K562 (cell line): ENCODE data around the gene NELL1. TPM values are rescaled to one million over a fixed set of nuclear protein-coding genes. Genes with fewer than 3 reads are reported as not detected.

Source experiments
- ATAC-seq: fragments of 200-7000 bp; cut with Tn5 transposase; 3 replicates; pipeline ENCODE4 v1.9.1; 2020; ENCODE audit warnings: moderate library complexity
- BruUV-seq: library from RNA; stranded (reverse); fragments of 400-500 nt; replicated peaks from 2 replicates; lab custom pipeline; 2021; lab: Mats Ljungman, UMichigan
- CTCF ChIA-PET: fragments of 300-600 bp; formaldehyde crosslinking; extraction: SDS; loops from one replicate; lab custom pipeline; 2021; ENCODE audit warnings: low intra/inter-chr PET ratio; lab: Yijun Ruan, JAX
- POLR2A ChIA-PET: fragments of 300-600, 350-650 bp; sonication (Branson Sonifier 250); formaldehyde crosslinking; extraction: SDS; loops from one replicate; lab custom pipeline; 2021; ENCODE audit warnings: antibody characterized with exemption, inconsistent platforms; lab: Yijun Ruan, JAX
- DNase-seq, 4 experiments: peaks; one replicate each; pipeline versions ENCODE4 v3.0.0 to v3.0.0-alpha.2; 2011 to 2018; ENCODE audit warnings: low spot score in 3 of 4, mixed read lengths in 3 of 4; ENCODE audit errors: extremely low read depth in 1 of 4
- FAIRE-seq: peaks from 2 replicates; lab custom pipeline; 2011; peaks lifted over from hg19 to GRCh38; lab: Jason Lieb, UNC
- H2AFZ ChIP-seq: 2 replicates; pipeline ENCODE4 v1.6.0; 2011; ENCODE audit warnings: low read depth, low read length, control low read depth, inconsistent platforms
- H3K27ac ChIP-seq: fragments of 200-600 bp; 3 replicates; pipeline ENCODE4 v1.8.0; 2011; ENCODE audit warnings: low read depth, mild to moderate bottlenecking, control low read depth, inconsistent platforms, low read length, moderate library complexity, mixed read lengths; ENCODE audit errors: extremely low read depth
- H3K27me3 ChIP-seq, 2 experiments: fragments of 300-600 bp in 1 of 2; 2 replicates in 1 of 2; 3 replicates in 1 of 2; pipeline versions ENCODE4 v1.6.0 to v1.8.0; 2011; ENCODE audit warnings: inconsistent platforms in 2 of 2, low read length in 2 of 2, mild to moderate bottlenecking in 1 of 2, mixed read lengths in 1 of 2, moderate library complexity in 1 of 2; ENCODE audit not compliant: control insufficient read depth in 2 of 2, insufficient read depth in 2 of 2
- H3K36me3 ChIP-seq: fragments of 300-600 bp; 3 replicates; pipeline ENCODE4 v1.8.0; 2011; ENCODE audit warnings: mild to moderate bottlenecking, low read length, inconsistent platforms; ENCODE audit not compliant: control insufficient read depth, insufficient read depth
- H3K4me1 ChIP-seq, 2 experiments: fragments of 200-600 bp in 1 of 2; replicated peaks in 1 of 2; 2 replicates in 1 of 2; 3 replicates in 1 of 2; pipeline versions ENCODE4 v1.5.1 to v1.8.0; 2011; ENCODE audit warnings: inconsistent platforms in 2 of 2, low read length in 2 of 2, mild to moderate bottlenecking in 1 of 2, mixed read lengths in 1 of 2, moderate library complexity in 1 of 2; ENCODE audit not compliant: control insufficient read depth in 2 of 2, insufficient read depth in 2 of 2
- H3K4me2 ChIP-seq: 2 replicates; pipeline ENCODE4 v1.6.1; 2011; ENCODE audit warnings: low read length, control low read depth, inconsistent platforms, mixed read lengths; ENCODE audit not compliant: insufficient read depth
- H3K4me3 ChIP-seq: fragments of 200-600 bp; sonication (generic), shearing (Covaris generic); 2 replicates; pipeline ENCODE4 v1.5.1; 2016; ENCODE audit warnings: control low read depth, inconsistent platforms
- H3K79me2 ChIP-seq: fragments of 200-600 bp; 3 replicates; pipeline ENCODE4 v1.8.0; 2011; ENCODE audit warnings: low read length, inconsistent platforms; ENCODE audit not compliant: control insufficient read depth, insufficient read depth
- H3K9ac ChIP-seq, 2 experiments: 2 replicates each; pipeline versions ENCODE4 v1.6.0 to v1.6.1; 2011; ENCODE audit warnings: low read depth in 2 of 2, low read length in 2 of 2, control low read depth in 1 of 2, inconsistent platforms in 1 of 2, mild to moderate bottlenecking in 1 of 2, mixed read lengths in 1 of 2; ENCODE audit not compliant: insufficient read depth in 1 of 2
- H3K9me1 ChIP-seq: one replicate; pipeline ENCODE4 v1.6.0; 2011; ENCODE audit warnings: inconsistent platforms, mild to moderate bottlenecking, low read length, moderate library complexity; ENCODE audit not compliant: control insufficient read depth, insufficient read depth
- H3K9me3 ChIP-seq: replicated peaks from 2 replicates; pipeline ENCODE4 v1.5.1; 2011; ENCODE audit warnings: low read depth, low read length, inconsistent platforms; ENCODE audit not compliant: control insufficient read depth, insufficient read depth
- H4K20me1 ChIP-seq: replicated peaks from 2 replicates; pipeline ENCODE4 v1.6.1; 2011; ENCODE audit warnings: low read length, inconsistent platforms, mixed read lengths; ENCODE audit not compliant: control insufficient read depth, insufficient read depth
- DMBX1 ChIP-seq: fragments of 250-450 bp; sonication (Bioruptor Pico); IDR thresholded peaks from 2 replicates; pipeline ENCODE4 v1.8.0; 2022; ENCODE audit warnings: inconsistent platforms, mild to moderate bottlenecking, moderate library complexity, borderline replicate concordance
- FOSL1 ChIP-seq: fragments of 200-800 bp; sonication (Bioruptor generic); conservative IDR thresholded peaks from 2 replicates; pipeline ENCODE4 v1.6.1; 2016; ENCODE audit warnings: missing genetic modification characterization, missing compliant biosample characterization
- GABPA ChIP-seq: fragments of 200-800 bp; sonication (Bioruptor generic); conservative IDR thresholded peaks from 2 replicates; pipeline ENCODE4 v1.6.1; 2016; ENCODE audit warnings: low read depth, missing genetic modification characterization, missing compliant biosample characterization
- ILF3 ChIP-seq: fragments of 450-650 bp; IDR thresholded peaks from 2 replicates; pipeline ENCODE4 v1.6.1; 2018; ENCODE audit warnings: antibody characterized with exemption, mild to moderate bottlenecking, moderate library complexity, borderline replicate concordance
- IRF9 ChIP-seq: fragments of 450-650 bp; IDR thresholded peaks from 2 replicates; pipeline ENCODE4 v1.6.1; 2016; ENCODE audit warnings: missing biosample characterization, missing genetic modification characterization
- MAFF ChIP-seq: IDR thresholded peaks from 2 replicates; pipeline ENCODE4 v1.6.1; 2012; ENCODE audit warnings: low read length, improper control_type of control experiment
- NFXL1 ChIP-seq: fragments of 450-650 bp; formaldehyde crosslinking; IDR thresholded peaks from 2 replicates; pipeline ENCODE4 v1.4.0; 2021; ENCODE audit warnings: mild to moderate bottlenecking
- NR2C2 ChIP-seq, 2 experiments: fragments of 200-800 bp in 1 of 2; sonication (Bioruptor generic) in 1 of 2; sonication (generic) in 1 of 2; formaldehyde crosslinking in 1 of 2; IDR thresholded peaks; 2 replicates each; pipeline versions ENCODE4 v1.6.1 to v1.8.0; 2016 to 2022; ENCODE audit warnings: mild to moderate bottlenecking in 1 of 2, missing compliant biosample characterization in 1 of 2, missing genetic modification characterization in 1 of 2, missing genetic modification reagents in 1 of 2
- RFX1 ChIP-seq: fragments of 450-650 bp; IDR thresholded peaks from 2 replicates; pipeline ENCODE4 v1.6.1; 2016; ENCODE audit warnings: mild to moderate bottlenecking, moderate library complexity
- TAF7 ChIP-seq: fragments of 450-650 bp; IDR thresholded peaks from 2 replicates; pipeline ENCODE4 v1.6.1; 2016; ENCODE audit warnings: missing genetic modification characterization, missing compliant biosample characterization
- TEAD2 ChIP-seq: fragments of 450-650 bp; IDR thresholded peaks from 2 replicates; pipeline ENCODE4 v1.6.1; 2016; ENCODE audit warnings: missing genetic modification characterization, control low read depth, missing compliant biosample characterization
- TSHZ1 ChIP-seq: fragments of 250-450 bp; sonication (Bioruptor Pico); IDR thresholded peaks from 2 replicates; pipeline ENCODE4 v1.4.0; 2020; ENCODE audit warnings: mild to moderate bottlenecking, moderate library complexity
- YY1 ChIP-seq, 3 experiments: IDR thresholded peaks; 2 replicates each; pipeline ENCODE4 v1.6.1; 2011; ENCODE audit warnings: low read length in 2 of 3, mild to moderate bottlenecking in 2 of 3, moderate library complexity in 2 of 3, borderline replicate concordance in 1 of 3, control low read depth in 1 of 3, low read depth in 1 of 3; ENCODE audit not compliant: insufficient read depth in 3 of 3, insufficient replicate concordance in 2 of 3, control insufficient read depth in 1 of 3, insufficient read length in 1 of 3; ENCODE audit errors: extremely low read depth in 1 of 3
- ZC3H11A ChIP-seq: IDR thresholded peaks from 2 replicates; pipeline ENCODE4 v1.6.1; 2012; ENCODE audit warnings: low read depth, low read length, improper control_type of control experiment
- ZFP1 ChIP-seq: fragments of 450-650 bp; formaldehyde crosslinking; IDR thresholded peaks from 2 replicates; pipeline ENCODE4 v1.4.0; 2020; ENCODE audit warnings: mild to moderate bottlenecking, mixed read lengths
- ZNF561 ChIP-seq: fragments of 450-650 bp; formaldehyde crosslinking; conservative IDR thresholded peaks from 2 replicates; pipeline ENCODE4 v1.4.0; 2020; ENCODE audit warnings: mild to moderate bottlenecking, moderate library complexity
- ZNF79 ChIP-seq: fragments of 250-450 bp; sonication (Bioruptor Pico); IDR thresholded peaks from 2 replicates; pipeline ENCODE4 v1.4.0; 2020; ENCODE audit warnings: low read depth, mild to moderate bottlenecking, moderate library complexity
- ZSCAN32 ChIP-seq: fragments of 450-650 bp; formaldehyde crosslinking; IDR thresholded peaks from 2 replicates; pipeline ENCODE4 v1.4.0; 2020; ENCODE audit warnings: mild to moderate bottlenecking, moderate library complexity
- WGBS: fragments of 100-300 bp; shearing (Covaris generic); methylation state at CpG from one replicate; pipeline ENCODE4 v1.1.6; 2016; ENCODE audit warnings: low coverage, mixed read lengths; ENCODE audit not compliant: insufficient coverage; ENCODE audit errors: missing lambda C conversion rate; 5-methylcytosine and 5-hydroxymethylcytosine counted together
- in situ Hi-C: fragments of 300-500 bp; cut with MboI; formaldehyde crosslinking; loops from 4 replicates; pipeline ENCODE4 v1.15.0; 2018; ENCODE audit warnings: inconsistent platforms, mixed read lengths
- intact Hi-C: fragments of 100-400 bp; cut with micrococcal nuclease; formaldehyde crosslinking; loops from 2 replicates; pipeline ENCODE4 v1.14.2; 2022
- polyA plus RNA-seq, 8 experiments: library from polyadenylated mRNA; depleted of rRNA in 4 of 8; stranded (reverse) in 5 of 8; unstranded in 3 of 8; fragments of >200 nt; fragmentation: Nextera tagmentation in 2 of 8; fragmentation: Illumina TruSeq in 1 of 8; extraction: Ambion mirVana in 2 of 8; extraction: Trizol in 1 of 8; gene quantifications; 2 replicates each; pipeline versions ENCODE4 v1.2.1 to v1.2.3, GENCODE V29; 2011 to 2014; ENCODE audit warnings: inconsistent platforms in 1 of 8, missing spikeins in 1 of 8
- total RNA-seq, 7 experiments: library from RNA; depleted of rRNA in 6 of 7; stranded (reverse); fragments of >200 nt in 6 of 7; fragmentation: Illumina TruSeq in 2 of 7; extraction: Trizol in 2 of 7; gene quantifications; 2 replicates each; pipeline versions ENCODE4 v1.2.1 to v1.2.3, GENCODE V29; 2011 to 2021; ENCODE audit warnings: low replicate concordance in 1 of 7

NELL1 gene
- total and polyA plus RNA-seq, 9 of the 15 experiments (the other 6 are each of a cell fraction or from before 2014, with no cell fraction given) = not detected

GRCh38 chr11:21121991-21122390, 452.6 kb downstream of the NELL1 start:
- no peaks in the 10 kb centered on the region for H4K20me1 ChIP-seq
- ChIA-PET POLR2A (interaction anchor here (1.1 kb wide), 1 partner anchor 61 kb away, joined by 3 read pairs; no protein-coding TSS in a partner anchor), CTCF (no interaction called here)
- in situ Hi-C loops (no loop called here), intact Hi-C loops (no loop called here)
- no peak for ATAC-seq
- H3K27me3 ChIP-seq = no peaks in the 10 kb centered on the region
- no peaks in the 10 kb centered on the region for H3K9me3 ChIP-seq
- no peak overlapping the region for H3K27ac ChIP-seq
- H3K9ac ChIP-seq = no peak overlapping the region
- H3K9me1 ChIP-seq = no peaks in the 10 kb centered on the region
- BruUV-seq = no TSS peak
- no peak overlapping the region for H2AFZ ChIP-seq
- H3K4me1 ChIP-seq = no peaks in the 10 kb centered on the region
- no peaks in the 10 kb centered on the region for H3K79me2 ChIP-seq
- H3K4me2 ChIP-seq = no peak overlapping the region
- H3K4me3 ChIP-seq = no peak overlapping the region
- TF ChIP-seq ILF3 (no peak), ZNF561 (CRISPR knock-in tag) (no peak), TSHZ1 (CRISPR knock-in tag) (no peak), ZNF79 (CRISPR knock-in tag) (no peak), ZFP1 (CRISPR knock-in tag) (no peak), NR2C2 (CRISPR knock-in tag; IDR thresholded peaks at IDR 0.05) (no peak), NR2C2 (tag; IDR thresholded peaks at IDR 0.05) (no peak), ZC3H11A (no peak), FOSL1 (tag) (no peak), TAF7 (tag) (no peak), RFX1 (no peak), YY1 (IDR thresholded peaks at IDR 0.05; ENCODE audit: borderline replicate concordance in 1 of 3, control insufficient read depth in 1 of 3, extremely low read depth in 1 of 3, insufficient read depth in 3 of 3, insufficient read length in 1 of 3, insufficient replicate concordance in 2 of 3, low read depth in 1 of 3, low read length in 2 of 3) (no peak), NFXL1 (CRISPR knock-in tag) (no peak), ZSCAN32 (CRISPR knock-in tag) (no peak), TEAD2 (tag) (no peak), IRF9 (tag) (no peak), DMBX1 (CRISPR knock-in tag) (no peak), GABPA (tag) (no peak), MAFF (no peak)
- H3K36me3 ChIP-seq = no peaks in the 10 kb centered on the region
- no peak for FAIRE-seq
- 0% methylated on average over 1 of the region's 1 CpG for WGBS
- no peak for DNase-seq
